H9 (cell line): ENCODE results near the gene CNDP2. TPM values are rescaled to one million over a fixed set of nuclear protein-coding genes. Genes with fewer than 3 reads are reported as not detected.

Source experiments
- DNase-seq: peaks from one replicate; pipeline ENCODE4 v3.0.0-alpha.2; 2017
- H2AFZ ChIP-seq: one replicate; pipeline ENCODE4 v1.6.1; 2013; ENCODE audit warnings: mild to moderate bottlenecking, low read length, control low read depth, moderate library complexity
- H2AK5ac ChIP-seq: 2 replicates; pipeline ENCODE4 v1.6.1; 2013; ENCODE audit warnings: low read length, control low read depth, mixed read lengths; ENCODE audit not compliant: insufficient read length
- H2BK120ac ChIP-seq: one replicate; pipeline ENCODE4 v1.6.1; 2013; ENCODE audit warnings: low read depth, mild to moderate bottlenecking, low read length, control low read depth, inconsistent platforms; ENCODE audit not compliant: poor library complexity, severe bottlenecking
- H2BK12ac ChIP-seq: 2 replicates; pipeline ENCODE4 v1.6.1; 2013; ENCODE audit warnings: low read length, control low read depth, mixed read lengths, low read depth; ENCODE audit not compliant: insufficient read length
- H2BK15ac ChIP-seq: 2 replicates; pipeline ENCODE4 v1.6.1; 2013; ENCODE audit warnings: low read depth, low read length, control low read depth
- H2BK20ac ChIP-seq: one replicate; pipeline ENCODE4 v1.6.1; 2013; ENCODE audit warnings: low read depth, mild to moderate bottlenecking, low read length, control low read depth, inconsistent platforms; ENCODE audit not compliant: poor library complexity, severe bottlenecking
- H2BK5ac ChIP-seq: 2 replicates; pipeline ENCODE4 v1.6.1; 2013; ENCODE audit warnings: low read length, control low read depth, mixed read lengths; ENCODE audit not compliant: insufficient read length
- H3K14ac ChIP-seq: 2 replicates; pipeline ENCODE4 v1.6.1; 2013; ENCODE audit warnings: low read length, control low read depth; ENCODE audit not compliant: insufficient read depth
- H3K18ac ChIP-seq: 2 replicates; pipeline ENCODE4 v1.6.1; 2013; ENCODE audit warnings: low read depth, mild to moderate bottlenecking, mixed read lengths, low read length, control low read depth; ENCODE audit not compliant: insufficient read length
- H3K23ac ChIP-seq: 2 replicates; pipeline ENCODE4 v1.6.1; 2013; ENCODE audit warnings: low read length, control low read depth, mixed read lengths, low read depth; ENCODE audit not compliant: insufficient read length
- H3K23me2 ChIP-seq: 2 replicates; pipeline ENCODE4 v1.6.1; 2013; ENCODE audit warnings: low read depth, mild to moderate bottlenecking, mixed read lengths, low read length, control low read depth; ENCODE audit not compliant: insufficient read length, poor library complexity, severe bottlenecking
- H3K27ac ChIP-seq: 2 replicates; pipeline ENCODE4 v1.5.1; 2013; ENCODE audit warnings: low read length, control low read depth, mixed read lengths, low read depth; ENCODE audit not compliant: insufficient read length
- H3K27me3 ChIP-seq: 2 replicates; pipeline ENCODE4 v1.6.1; 2013; ENCODE audit warnings: low read length, control low read depth, inconsistent platforms; ENCODE audit not compliant: insufficient read depth
- H3K4ac ChIP-seq: 2 replicates; pipeline ENCODE4 v1.6.1; 2013; ENCODE audit warnings: low read depth, mild to moderate bottlenecking, control low read depth, inconsistent platforms, low read length, moderate library complexity
- H3K4me1 ChIP-seq: 2 replicates; pipeline ENCODE4 v1.6.1; 2013; ENCODE audit warnings: low read length, control low read depth, inconsistent platforms; ENCODE audit not compliant: insufficient read depth
- H3K4me2 ChIP-seq: 2 replicates; pipeline ENCODE4 v1.6.1; 2013; ENCODE audit warnings: low read length, control low read depth, mixed read lengths; ENCODE audit not compliant: insufficient read length, insufficient read depth
- H3K56ac ChIP-seq: 2 replicates; pipeline ENCODE4 v1.6.1; 2013; ENCODE audit warnings: low read depth, mild to moderate bottlenecking, mixed read lengths, low read length, control low read depth; ENCODE audit not compliant: insufficient read length
- H3K79me1 ChIP-seq: 2 replicates; pipeline ENCODE4 v1.6.1; 2013; ENCODE audit warnings: low read depth, mild to moderate bottlenecking, moderate library complexity, low read length, control low read depth, inconsistent platforms; ENCODE audit not compliant: insufficient read depth, poor library complexity, severe bottlenecking
- H3K79me2 ChIP-seq: 2 replicates; pipeline ENCODE4 v1.6.1; 2013; ENCODE audit warnings: low read length, control low read depth, inconsistent platforms; ENCODE audit not compliant: insufficient read depth
- H3K9ac ChIP-seq: 2 replicates; pipeline ENCODE4 v1.6.1; 2013; ENCODE audit warnings: low read length, control low read depth, mixed read lengths; ENCODE audit not compliant: insufficient read length; ENCODE audit errors: extremely low read depth
- H3K9me3 ChIP-seq: one replicate; pipeline ENCODE4 v1.6.1; 2013; ENCODE audit warnings: low read depth, low read length, inconsistent platforms; ENCODE audit not compliant: control insufficient read depth
- H3T11ph ChIP-seq: one replicate; pipeline ENCODE4 v1.6.1; 2013; ENCODE audit warnings: mild to moderate bottlenecking, low read length, control low read depth, inconsistent platforms
- H4K20me1 ChIP-seq: one replicate; pipeline ENCODE4 v1.6.1; 2013; ENCODE audit not compliant: control insufficient read depth, insufficient read length, insufficient read depth
- H4K5ac ChIP-seq: 2 replicates; pipeline ENCODE4 v1.6.1; 2013; ENCODE audit warnings: low read depth, mild to moderate bottlenecking, mixed read lengths, low read length, control low read depth; ENCODE audit not compliant: insufficient read length
- H4K8ac ChIP-seq: replicated peaks from 2 replicates; pipeline ENCODE4 v1.6.1; 2013; ENCODE audit warnings: low read length, control low read depth, mixed read lengths, low read depth; ENCODE audit not compliant: insufficient read length
- H4K91ac ChIP-seq: 2 replicates; pipeline ENCODE4 v1.6.1; 2013; ENCODE audit warnings: low read depth, mild to moderate bottlenecking, moderate library complexity, mixed read lengths, low read length, control low read depth; ENCODE audit not compliant: insufficient read length
- H3K27ac Mint-ChIP-seq, 3 experiments: 2 replicates in 2 of 3; 3 replicates in 1 of 3; pipeline ENCODE4 v1.8.0; 2020 to 2021; ENCODE audit warnings: mixed read lengths in 3 of 3, mild to moderate bottlenecking in 1 of 3, moderate library complexity in 1 of 3
- H3K27me3 Mint-ChIP-seq: 2 replicates; pipeline ENCODE4 v1.8.0; 2021; ENCODE audit warnings: low read depth, mild to moderate bottlenecking, moderate library complexity, mixed read lengths
- H3K36me3 Mint-ChIP-seq, 3 experiments: 2 replicates in 2 of 3; 3 replicates in 1 of 3; pipeline ENCODE4 v1.8.0; 2020 to 2021; ENCODE audit warnings: low read depth in 3 of 3, mixed read lengths in 3 of 3; ENCODE audit not compliant: insufficient read depth in 1 of 3
- H3K4me1 Mint-ChIP-seq, 2 experiments: 2 replicates each; pipeline ENCODE4 v1.8.0; 2020; ENCODE audit warnings: mixed read lengths in 2 of 2
- H3K4me3 Mint-ChIP-seq, 2 experiments: 2 replicates in 1 of 2; 3 replicates in 1 of 2; pipeline ENCODE4 v1.8.0; 2020 to 2021; ENCODE audit warnings: mild to moderate bottlenecking in 2 of 2, mixed read lengths in 2 of 2, moderate library complexity in 1 of 2
- H3K9me3 Mint-ChIP-seq, 2 experiments: 2 replicates in 1 of 2; 3 replicates in 1 of 2; pipeline ENCODE4 v1.8.0; 2020; ENCODE audit warnings: mild to moderate bottlenecking in 2 of 2, mixed read lengths in 2 of 2, moderate library complexity in 1 of 2
- CTCF ChIP-seq: fragments of 200-600 bp; sonication (generic); conservative IDR thresholded peaks from 3 replicates; pipeline ENCODE4 v1.8.0; 2021; ENCODE audit warnings: antibody characterized with exemption, mild to moderate bottlenecking
- WGBS: extraction: QIAGEN DNeasy Blood & Tissue Kit; methylation state at CpG from one replicate; pipeline ENCODE4 v1.1.7; 2013; ENCODE audit warnings: missing lambda C conversion rate, low lambda C conversion rate, mixed read lengths; ENCODE audit not compliant: insufficient read length; ENCODE audit errors: extremely low coverage; 5-methylcytosine and 5-hydroxymethylcytosine counted together
- total RNA-seq: library from RNA; stranded (reverse); gene quantifications from 2 replicates; pipeline ENCODE4 v1.2.1, GENCODE V29; 2021

CNDP2 gene
- total RNA-seq, 1 experiment from 2014 or later = 212 TPM

GRCh38 chr18:74558096-74558495, 61.9 kb downstream of the CNDP2 start:
- Histone ChIP-seq H4K5ac (no peak overlapping the region), H3K14ac (no peak overlapping the region), H4K91ac (no peak overlapping the region), H2BK12ac (no peak overlapping the region), H3K79me1 (no peaks in the 10 kb centered on the region), H3K18ac (no peak overlapping the region), H3K4ac (no peak overlapping the region), H3T11ph (no peak overlapping the region), H3K23me2 (no peaks in the 10 kb centered on the region), H2AK5ac (no peak overlapping the region), H3K9ac (no peak overlapping the region), H3K4me1 (no peaks in the 10 kb centered on the region), H2BK15ac (no peak overlapping the region), H2AFZ (no peak overlapping the region), H4K20me1 (no peaks in the 10 kb centered on the region), H3K9me3 (no peaks in the 10 kb centered on the region), H2BK20ac (no peak overlapping the region), H3K79me2 (no peaks in the 10 kb centered on the region), H3K27me3 (no peaks in the 10 kb centered on the region), H2BK5ac (no peak overlapping the region), H3K4me2 (no peak overlapping the region), H3K56ac (no peak overlapping the region), H3K27ac (no peak overlapping the region), H4K8ac (no peak overlapping the region), H3K23ac (no peak overlapping the region), H2BK120ac (no peak overlapping the region)
- peaks cover 8% of the 10 kb centered on the region for H3K27me3 Mint-ChIP-seq
- no peaks in the 10 kb centered on the region; a peak in 1 of 7 replicates for H3K36me3 Mint-ChIP-seq
- no peak overlapping the region for H3K4me3 Mint-ChIP-seq
- no peaks in the 10 kb centered on the region for H3K4me1 Mint-ChIP-seq
- H3K27ac Mint-ChIP-seq = no peak overlapping the region
- no peaks in the 10 kb centered on the region; a peak in 2 of 5 replicates for H3K9me3 Mint-ChIP-seq
- TF ChIP-seq CTCF = no peak
- no peak for DNase-seq
- no CpG with 5 or more reads among the region's 4 CpGs for WGBS
